ENCODE measurements around the gene ADAM22. TPM values are rescaled to one million over a fixed set of nuclear protein-coding genes. Genes with fewer than 3 reads are reported as not detected.

ADAM22 gene
- total RNA-seq, 4 donors from 2014 or later, result 0.88 to 2.5 (median 1.6) TPM

DNA sequence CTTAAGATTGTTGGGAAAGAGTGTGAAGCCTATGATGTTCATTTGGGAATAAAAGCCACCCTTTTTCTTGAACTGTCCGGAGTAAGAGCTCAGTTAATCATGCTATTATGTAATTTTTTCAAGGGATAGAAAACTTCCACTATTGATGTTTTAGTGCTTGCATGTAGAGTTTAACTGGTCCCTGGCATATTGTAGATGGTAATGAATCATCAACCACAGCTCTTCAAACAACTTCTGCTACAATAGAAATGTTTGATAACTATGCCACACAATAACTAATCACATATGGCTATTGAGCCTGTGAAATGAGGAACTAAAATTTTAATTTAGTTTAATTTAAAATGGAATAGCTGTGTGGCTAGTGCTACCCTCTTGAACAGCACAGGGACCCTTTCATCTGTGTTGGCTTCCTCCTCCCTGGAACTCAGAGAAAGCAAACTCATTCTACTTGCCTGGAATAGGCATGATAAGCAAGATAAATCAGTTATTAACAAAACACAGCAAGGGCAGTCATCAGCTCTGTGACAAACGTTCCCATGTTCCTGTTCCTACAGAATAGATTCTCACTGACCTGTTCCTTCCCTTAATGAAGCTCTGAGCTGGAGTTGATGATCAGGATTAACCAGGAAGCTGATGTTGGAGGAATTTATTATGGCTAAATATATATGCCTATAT, 290.7 kb downstream of the ADAM22 start:
- no peak for DNase-seq
- H3K36me3 ChIP-seq, result no peaks in the 10 kb centered on the region
- H3K27me3 ChIP-seq, result no peaks in the 10 kb centered on the region
- no peaks in the 10 kb centered on the region for H3K9me3 ChIP-seq
- H3K27ac ChIP-seq, result peak overlapping the region in 1 of 4 donors; percentile 23
- peaks cover 0 to 7% (median 3%) of the 10 kb centered on the region in 4 donors for H3K4me1 ChIP-seq
- peak overlapping the region in 2 of 4 donors; percentile 46 to 53 for H3K4me3 ChIP-seq
- TF ChIP-seq, protein P1, sequence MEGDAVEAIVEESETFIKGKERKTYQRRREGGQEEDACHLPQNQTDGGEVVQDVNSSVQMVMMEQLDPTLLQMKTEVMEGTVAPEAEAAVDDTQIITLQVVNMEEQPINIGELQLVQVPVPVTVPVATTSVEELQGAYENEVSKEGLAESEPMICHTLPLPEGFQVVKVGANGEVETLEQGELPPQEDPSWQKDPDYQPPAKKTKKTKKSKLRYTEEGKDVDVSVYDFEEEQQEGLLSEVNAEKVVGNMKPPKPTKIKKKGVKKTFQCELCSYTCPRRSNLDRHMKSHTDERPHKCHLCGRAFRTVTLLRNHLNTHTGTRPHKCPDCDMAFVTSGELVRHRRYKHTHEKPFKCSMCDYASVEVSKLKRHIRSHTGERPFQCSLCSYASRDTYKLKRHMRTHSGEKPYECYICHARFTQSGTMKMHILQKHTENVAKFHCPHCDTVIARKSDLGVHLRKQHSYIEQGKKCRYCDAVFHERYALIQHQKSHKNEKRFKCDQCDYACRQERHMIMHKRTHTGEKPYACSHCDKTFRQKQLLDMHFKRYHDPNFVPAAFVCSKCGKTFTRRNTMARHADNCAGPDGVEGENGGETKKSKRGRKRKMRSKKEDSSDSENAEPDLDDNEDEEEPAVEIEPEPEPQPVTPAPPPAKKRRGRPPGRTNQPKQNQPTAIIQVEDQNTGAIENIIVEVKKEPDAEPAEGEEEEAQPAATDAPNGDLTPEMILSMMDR (IDR thresholded peaks at IDR 0.05), result no peak
- TF ChIP-seq POLR2A (IDR thresholded peaks at IDR 0.05), result no peak

DNA sequence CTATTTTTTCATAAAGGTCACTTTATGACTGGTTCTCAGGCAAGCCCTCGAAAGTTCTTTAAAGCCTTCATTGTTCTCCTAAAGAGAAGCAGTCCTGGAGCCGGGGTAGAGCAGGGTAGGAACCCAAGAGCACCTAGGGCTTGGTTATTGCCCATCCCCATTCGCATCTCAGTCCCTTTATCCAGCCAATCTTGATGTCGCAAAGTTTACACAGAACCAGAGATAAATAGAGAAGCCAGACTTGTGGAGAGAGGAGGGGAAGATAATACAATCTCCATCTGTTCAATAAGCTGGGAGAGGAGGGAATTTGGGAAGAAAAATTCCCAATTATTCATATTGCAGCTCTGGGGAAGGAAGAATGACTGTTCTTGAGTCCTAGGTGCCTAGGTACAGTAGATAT, 292.1 kb downstream of the ADAM22 start:
- Histone ChIP-seq H3K27me3 (no peaks in the 10 kb centered on the region), H3K36me3 (no peaks in the 10 kb centered on the region), H3K27ac (peak overlapping the region in 2 of 4 donors; percentile 54 to 72), H3K4me3 (peak overlapping the region in 3 of 4 donors; percentile 3 to 53 (median 46)), H3K4me1 (peaks cover 0 to 7% (median 3%) of the 10 kb centered on the region in 4 donors), H3K9me3 (no peaks in the 10 kb centered on the region)
- no peak for DNase-seq
- TF ChIP-seq, protein P1 (IDR thresholded peaks at IDR 0.05), result no peak
- TF ChIP-seq POLR2A (IDR thresholded peaks at IDR 0.05), result no peak

DNA sequence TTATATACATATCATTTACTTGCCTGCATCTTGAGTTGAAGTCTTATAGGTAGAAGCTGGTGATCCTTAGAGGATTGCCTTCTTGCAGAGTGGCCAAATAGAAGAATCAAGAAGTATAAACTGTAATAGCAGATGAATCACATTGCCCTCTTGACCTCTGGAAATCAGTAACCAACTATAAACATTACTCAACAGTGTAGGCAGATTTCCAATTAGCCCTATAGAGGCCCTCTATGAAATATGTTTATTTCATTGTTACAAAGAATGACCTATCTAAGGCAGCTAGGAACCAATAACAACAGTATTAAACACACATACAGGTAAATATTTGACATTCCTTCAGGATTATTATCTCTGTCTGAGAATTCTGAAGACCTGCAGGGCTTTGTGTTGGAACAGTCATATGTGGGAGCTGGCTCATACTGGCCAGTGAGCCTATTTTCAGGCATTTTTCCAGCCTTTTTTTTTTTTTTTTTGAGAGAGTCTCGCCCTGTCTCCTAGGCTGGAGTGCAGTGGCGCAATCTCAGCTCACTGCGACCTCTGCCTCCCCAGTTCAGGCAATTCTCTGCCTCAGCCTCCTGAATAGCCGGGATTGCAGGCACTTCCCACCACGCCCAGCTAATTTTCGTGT, 292.9 kb downstream of the ADAM22 start:
- peaks cover 0 to 7% (median 2%) of the 10 kb centered on the region in 4 donors for H3K4me1 ChIP-seq
- H3K4me3 ChIP-seq, result peak overlapping the region in 3 of 4 donors; percentile 3 to 53 (median 46)
- peak overlapping the region in 3 of 4 donors; percentile 50 to 73 (median 72) for H3K27ac ChIP-seq
- peak in 2 of 3 donors; percentile 71 to 80 for DNase-seq
- TF ChIP-seq, protein P1 (IDR thresholded peaks at IDR 0.05), result no peak
- peak; percentile 76 to 91 for TF ChIP-seq POLR2A (IDR thresholded peaks at IDR 0.05)
- H3K36me3 ChIP-seq, result no peaks in the 10 kb centered on the region
- no peaks in the 10 kb centered on the region for H3K9me3 ChIP-seq
- H3K27me3 ChIP-seq, result no peaks in the 10 kb centered on the region

DNA sequence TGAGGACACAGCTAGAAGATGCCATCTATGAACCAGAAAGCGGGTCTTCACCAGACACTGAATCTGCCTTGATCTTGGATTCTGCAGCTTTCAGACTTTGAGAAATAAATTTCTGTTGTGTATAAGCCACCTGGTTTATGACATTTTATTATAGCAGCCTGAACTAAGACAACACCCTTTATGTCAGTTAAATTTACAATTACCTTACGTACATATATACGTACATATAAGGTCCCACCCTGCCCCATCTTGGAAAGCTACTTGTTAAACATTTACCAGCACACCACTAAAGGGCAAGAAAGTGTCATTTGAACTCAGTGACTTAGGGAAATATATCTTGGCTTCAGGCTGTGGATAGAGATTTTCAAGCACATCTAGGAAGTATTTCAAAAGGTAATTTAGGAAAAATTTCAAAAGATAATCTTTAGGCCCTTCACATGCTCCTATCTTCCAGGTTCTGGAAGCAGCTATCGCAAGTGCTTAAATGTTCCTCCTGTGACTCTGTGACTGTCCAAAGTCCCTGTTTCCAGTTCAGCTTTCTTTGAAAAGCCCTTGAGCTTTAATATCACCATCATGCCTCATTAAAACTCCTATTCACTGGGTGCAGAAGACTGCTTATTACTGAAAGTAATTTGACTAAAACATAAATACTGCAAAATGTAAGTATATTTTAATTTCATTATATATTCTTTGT, 295.4 kb downstream of the ADAM22 start:
- Histone ChIP-seq H3K36me3 (no peaks in the 10 kb centered on the region), H3K27ac (peak overlapping the region in 3 of 4 donors; percentile 26 to 74 (median 72)), H3K9me3 (no peaks in the 10 kb centered on the region), H3K4me1 (peaks cover 0 to 7% (median 2%) of the 10 kb centered on the region in 4 donors), H3K27me3 (no peaks in the 10 kb centered on the region), H3K4me3 (peak overlapping the region in 2 of 4 donors; percentile 4 to 22)
- peak in 1 of 3 donors; percentile 62 for DNase-seq
- TF ChIP-seq, protein P1 (IDR thresholded peaks at IDR 0.05), result peak in 1 of 6 experiments; percentile 6
- TF ChIP-seq POLR2A (IDR thresholded peaks at IDR 0.05), result peak in 1 of 2 donors; percentile 21

DNA sequence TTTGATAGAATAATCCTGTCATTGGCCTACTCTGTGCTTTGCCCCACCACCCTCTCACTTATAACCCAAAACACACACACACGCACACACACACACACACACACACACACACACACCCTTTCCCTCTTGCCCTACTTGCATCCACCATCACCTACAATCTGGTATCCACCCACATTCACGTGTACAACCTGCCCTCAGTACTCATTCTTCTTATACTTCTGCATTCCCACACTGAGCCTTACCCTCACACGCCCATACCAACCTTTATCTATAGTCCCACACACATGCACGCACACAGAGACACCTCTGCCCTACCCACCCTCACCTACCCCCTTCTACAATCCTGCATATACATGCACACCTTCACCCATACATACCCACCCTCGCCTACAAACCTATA, 296.6 kb downstream of the ADAM22 start:
- no peaks in the 10 kb centered on the region for H3K36me3 ChIP-seq
- H3K4me3 ChIP-seq, result peak overlapping the region in 1 of 4 donors; percentile 22
- no peak for DNase-seq
- TF ChIP-seq POLR2A (IDR thresholded peaks at IDR 0.05), result no peak
- TF ChIP-seq, protein P1 (IDR thresholded peaks at IDR 0.05), result no peak
- no peaks in the 10 kb centered on the region for H3K9me3 ChIP-seq
- H3K4me1 ChIP-seq, result peaks cover 0 to 7% (median 2%) of the 10 kb centered on the region in 4 donors
- no peaks in the 10 kb centered on the region for H3K27me3 ChIP-seq
- H3K27ac ChIP-seq, result no peak overlapping the region
